Natural killer cell (primary cell): ENCODE measurements around the gene PLGRKT. TPM values are rescaled to one million over a fixed set of nuclear protein-coding genes. Genes with fewer than 3 reads are reported as not detected.
A peak's percentile ranks its signal among the peaks of the same experiment; 100 is the strongest.
"Not testable (repeated sequence)": the region's sequence is repeated elsewhere in the genome, so short reads cannot be mapped to it uniquely, and the experiment has no call there.

Source experiments
- ATAC-seq, 3 donors: fragments of 150-1000 bp in 2 of 3; fragments of 200-7000 bp in 1 of 3; cut with Tn5 transposase; 1 replicate in 1 of 3; 2 replicates in 2 of 3; pipeline ENCODE4 v1.10.0; 2021; ENCODE audit warnings: mild to moderate bottlenecking in 2 of 3, moderate library complexity in 2 of 3
- DNase-seq, 2 donors: peaks; one replicate each; pipeline versions ENCODE4 v3.0.0 to v3.0.0-alpha.2; 2013 to 2021; ENCODE audit warnings: mixed read lengths in 1 of 2
- H3K27ac ChIP-seq: one replicate; pipeline ENCODE4 v1.5.1; 2013; ENCODE audit warnings: mild to moderate bottlenecking, low read length
- H3K27me3 ChIP-seq: one replicate; pipeline ENCODE4 v1.6.1; 2013; ENCODE audit warnings: low read length; ENCODE audit not compliant: control insufficient read depth, insufficient read depth
- H3K36me3 ChIP-seq: one replicate; pipeline ENCODE4 v1.6.1; 2013; ENCODE audit warnings: low read length; ENCODE audit not compliant: control insufficient read depth, insufficient read depth
- H3K4me1 ChIP-seq: one replicate; pipeline ENCODE4 v1.6.1; 2013; ENCODE audit warnings: low read length; ENCODE audit not compliant: control insufficient read depth, insufficient read depth
- H3K4me3 ChIP-seq: one replicate; pipeline ENCODE4 v1.5.1; 2013; ENCODE audit warnings: low read length
- H3K9me3 ChIP-seq: one replicate; pipeline ENCODE4 v1.6.1; 2013; ENCODE audit warnings: low read length; ENCODE audit not compliant: control insufficient read depth, insufficient read depth
- H3K27ac Mint-ChIP-seq, 2 donors: one replicate each; pipeline ENCODE4 v1.8.0; 2022; ENCODE audit warnings: mild to moderate bottlenecking in 2 of 2, mixed read lengths in 2 of 2, moderate library complexity in 1 of 2
- H3K27me3 Mint-ChIP-seq, 2 donors: one replicate each; pipeline ENCODE4 v1.8.0; 2022; ENCODE audit warnings: low read depth in 2 of 2, mixed read lengths in 2 of 2
- H3K36me3 Mint-ChIP-seq: one replicate; pipeline ENCODE4 v1.8.0; 2022; ENCODE audit warnings: mixed read lengths
- H3K4me1 Mint-ChIP-seq, 2 donors: one replicate each; pipeline ENCODE4 v1.8.0; 2022; ENCODE audit warnings: mixed read lengths in 2 of 2
- H3K4me3 Mint-ChIP-seq: one replicate; pipeline ENCODE4 v1.8.0; 2022; ENCODE audit warnings: mild to moderate bottlenecking, moderate library complexity, mixed read lengths
- H3K9me3 Mint-ChIP-seq, 2 donors: one replicate each; pipeline ENCODE4 v1.8.0; 2022; ENCODE audit warnings: mixed read lengths in 2 of 2
- WGBS: methylation state at CpG from one replicate; pipeline ENCODE4 v1.1.7; 2013; ENCODE audit warnings: missing lambda C conversion rate; ENCODE audit not compliant: insufficient coverage; 5-methylcytosine and 5-hydroxymethylcytosine counted together
- intact Hi-C: fragments of 100-400 bp; cut with micrococcal nuclease; formaldehyde crosslinking; loops from one replicate; pipeline ENCODE4 v1.14.2; 2022
- total RNA-seq, 4 donors: library from RNA; stranded (reverse); fragments of 120-200 nt in 1 of 4; gene quantifications; one replicate each; pipeline versions ENCODE4 v1.2.3 to v1.2.4, GENCODE V29; 2013 to 2022
- TF ChIP-seq, protein P1 (sequence below): fragments of 200-600 bp; IDR thresholded peaks from one replicate; pipeline ENCODE4 v1.8.0; 2022; ENCODE audit warnings: antibody characterized with exemption

The PLGRKT gene
- total RNA-seq, 3 donors from 2014 or later (not counting 1 experiment from before 2014, with no cell fraction given), result 14.7 to 17.8 (median 17.3) TPM

DNA sequence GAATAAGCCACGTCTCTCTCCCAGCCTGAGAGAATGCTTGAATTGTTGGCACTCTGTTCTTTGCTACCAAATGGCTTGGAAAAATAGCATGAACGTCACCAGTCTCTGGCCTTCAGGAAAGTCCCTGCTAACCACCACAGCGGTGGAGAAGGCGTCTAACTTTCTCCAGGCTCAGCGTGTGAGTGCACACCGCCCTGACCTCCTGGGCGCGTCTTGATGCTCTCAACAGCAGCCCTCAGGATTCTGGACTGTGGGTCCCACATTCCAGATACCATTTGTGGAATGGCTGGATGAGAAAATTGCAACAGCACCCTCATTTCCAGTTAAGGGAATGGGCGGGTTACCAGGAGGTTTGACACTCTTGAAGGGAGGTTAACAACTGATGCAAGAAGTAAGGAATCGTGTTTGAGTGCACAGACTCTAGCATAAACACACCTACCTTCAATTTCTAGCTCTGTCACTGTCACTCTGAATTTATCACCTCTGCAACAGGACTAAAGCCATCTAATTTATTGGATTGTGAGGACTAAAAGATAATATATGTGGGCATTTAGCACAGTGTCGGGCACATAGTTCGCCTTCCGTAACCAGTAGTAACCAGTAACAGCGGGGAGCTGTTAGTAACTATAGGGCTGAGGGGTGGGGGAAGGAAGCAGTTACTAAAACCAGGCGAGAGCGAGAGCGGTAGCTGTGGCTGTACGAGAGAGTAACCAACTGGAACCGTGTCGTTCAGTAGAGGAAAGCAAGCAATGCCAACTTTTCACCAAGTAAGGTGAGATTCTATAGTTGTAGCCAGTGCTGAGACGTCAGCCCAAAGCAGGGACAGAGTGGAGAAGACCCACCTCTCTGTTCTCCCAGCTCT, 807 bp upstream of the PLGRKT start:
- peak; percentile 35 to 44 (median 37) for ATAC-seq
- H3K27ac Mint-ChIP-seq, result peak overlapping the region; percentile 96 to 97
- intact Hi-C loops, result loop anchor here (5.0 kb wide), 1 partner anchor 451 kb away; the partner anchor contains the start of gene JAK2
- DNase-seq, result peak; percentile 30 to 86
- H3K4me3 Mint-ChIP-seq, result peak overlapping the region; percentile 92
- no peaks in the 10 kb centered on the region for H3K36me3 Mint-ChIP-seq
- WGBS, result 50% methylated on average over 20 of the region's 21 CpGs
- H3K9me3 ChIP-seq, result no peaks in the 10 kb centered on the region
- TF ChIP-seq, protein P1, sequence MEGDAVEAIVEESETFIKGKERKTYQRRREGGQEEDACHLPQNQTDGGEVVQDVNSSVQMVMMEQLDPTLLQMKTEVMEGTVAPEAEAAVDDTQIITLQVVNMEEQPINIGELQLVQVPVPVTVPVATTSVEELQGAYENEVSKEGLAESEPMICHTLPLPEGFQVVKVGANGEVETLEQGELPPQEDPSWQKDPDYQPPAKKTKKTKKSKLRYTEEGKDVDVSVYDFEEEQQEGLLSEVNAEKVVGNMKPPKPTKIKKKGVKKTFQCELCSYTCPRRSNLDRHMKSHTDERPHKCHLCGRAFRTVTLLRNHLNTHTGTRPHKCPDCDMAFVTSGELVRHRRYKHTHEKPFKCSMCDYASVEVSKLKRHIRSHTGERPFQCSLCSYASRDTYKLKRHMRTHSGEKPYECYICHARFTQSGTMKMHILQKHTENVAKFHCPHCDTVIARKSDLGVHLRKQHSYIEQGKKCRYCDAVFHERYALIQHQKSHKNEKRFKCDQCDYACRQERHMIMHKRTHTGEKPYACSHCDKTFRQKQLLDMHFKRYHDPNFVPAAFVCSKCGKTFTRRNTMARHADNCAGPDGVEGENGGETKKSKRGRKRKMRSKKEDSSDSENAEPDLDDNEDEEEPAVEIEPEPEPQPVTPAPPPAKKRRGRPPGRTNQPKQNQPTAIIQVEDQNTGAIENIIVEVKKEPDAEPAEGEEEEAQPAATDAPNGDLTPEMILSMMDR, result no peak
- peak overlapping the region; percentile 91 for H3K27ac ChIP-seq
- H3K4me1 ChIP-seq, result peaks cover 18% of the 10 kb centered on the region
- no peaks in the 10 kb centered on the region for H3K9me3 Mint-ChIP-seq
- H3K4me1 Mint-ChIP-seq, result peaks cover 24 to 27% of the 10 kb centered on the region in 2 donors
- no peaks in the 10 kb centered on the region for H3K27me3 ChIP-seq
- H3K36me3 ChIP-seq, result peaks cover 9% of the 10 kb centered on the region
- no peaks in the 10 kb centered on the region for H3K27me3 Mint-ChIP-seq
- peak overlapping the region; percentile 66 for H3K4me3 ChIP-seq

DNA sequence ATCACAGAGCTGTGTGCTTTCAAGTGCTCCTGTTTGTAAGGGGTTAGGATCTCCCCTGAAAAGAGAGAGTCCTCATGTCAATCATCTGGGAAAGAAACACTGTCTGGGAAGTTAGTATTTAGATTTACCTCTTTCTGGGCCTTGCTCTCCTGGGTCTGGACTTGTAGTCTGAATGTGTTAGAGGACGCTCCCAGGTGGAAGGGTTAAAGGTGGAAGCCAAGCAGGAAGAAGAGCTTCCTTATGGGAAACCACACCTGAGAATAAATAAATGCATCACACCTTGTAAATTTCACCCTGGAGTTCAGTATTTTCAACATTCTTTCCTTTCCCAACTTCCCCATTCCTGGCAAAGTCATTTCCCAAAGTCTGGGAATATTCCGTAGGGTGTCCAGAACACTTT, 1.3 kb downstream of the PLGRKT start:
- Mint-ChIP-seq H3K36me3 (no peaks in the 10 kb centered on the region), H3K4me1 (peaks cover 24 to 27% of the 10 kb centered on the region in 2 donors), H3K27me3 (no peaks in the 10 kb centered on the region), H3K9me3 (no peaks in the 10 kb centered on the region), H3K4me3 (peak overlapping the region; percentile 92), H3K27ac (peak overlapping the region; percentile 96 to 97)
- TF ChIP-seq, protein P1, result no peak
- H3K9me3 ChIP-seq, result no peaks in the 10 kb centered on the region
- ATAC-seq (no peak), DNase-seq (no peak)
- no peak overlapping the region for H3K27ac ChIP-seq
- 100% methylated on average over 2 of the region's 2 CpGs for WGBS
- H3K4me3 ChIP-seq, result no peak overlapping the region
- H3K27me3 ChIP-seq, result no peaks in the 10 kb centered on the region
- H3K36me3 ChIP-seq, result peaks cover 17% of the 10 kb centered on the region
- intact Hi-C loops, result loop anchor here (2.0 to 5.0 kb wide), 2 partner anchors 192 to 449 kb away; partner anchors contain the start of genes JAK2 and RIC1
- H3K4me1 ChIP-seq, result peaks cover 18% of the 10 kb centered on the region

DNA sequence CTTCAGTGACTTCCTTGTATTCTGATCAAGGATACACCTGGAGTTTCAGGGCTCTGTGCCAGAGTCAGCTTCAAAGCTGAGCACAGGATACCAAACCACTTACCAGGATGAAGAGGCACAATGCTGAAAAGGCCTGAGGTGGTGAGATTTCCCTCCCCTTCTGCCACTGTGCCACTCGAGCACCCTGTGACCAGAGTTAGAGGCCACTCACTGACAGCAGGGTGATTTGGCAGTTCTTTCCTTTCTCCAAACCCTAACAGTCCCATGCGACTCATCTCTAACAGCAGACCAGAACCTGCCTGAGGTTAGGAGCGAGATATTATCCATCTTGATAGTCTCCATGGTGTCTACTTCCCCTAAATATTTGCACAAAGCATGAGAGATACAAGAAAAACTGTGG, 1.8 kb downstream of the PLGRKT start:
- Histone ChIP-seq H3K4me3 (no peak overlapping the region), H3K27ac (no peak overlapping the region), H3K27me3 (no peaks in the 10 kb centered on the region), H3K36me3 (peaks cover 17% of the 10 kb centered on the region), H3K9me3 (no peaks in the 10 kb centered on the region), H3K4me1 (peaks cover 18% of the 10 kb centered on the region)
- H3K4me1 Mint-ChIP-seq, result peaks cover 24 to 27% of the 10 kb centered on the region in 2 donors
- peak in 1 of 3 donors; percentile 48 for ATAC-seq
- intact Hi-C loops, result loop anchor here (2.0 to 5.0 kb wide), 2 partner anchors 193 to 449 kb away; partner anchors contain the start of genes JAK2 and RIC1
- no peak for DNase-seq
- no peaks in the 10 kb centered on the region for H3K27me3 Mint-ChIP-seq
- H3K4me3 Mint-ChIP-seq, result no peak overlapping the region
- TF ChIP-seq, protein P1, result no peak
- peak overlapping the region; percentile 96 to 97 for H3K27ac Mint-ChIP-seq
- no peaks in the 10 kb centered on the region for H3K9me3 Mint-ChIP-seq
- 79% methylated on average over 3 of the region's 3 CpGs for WGBS
- H3K36me3 Mint-ChIP-seq, result no peaks in the 10 kb centered on the region

DNA sequence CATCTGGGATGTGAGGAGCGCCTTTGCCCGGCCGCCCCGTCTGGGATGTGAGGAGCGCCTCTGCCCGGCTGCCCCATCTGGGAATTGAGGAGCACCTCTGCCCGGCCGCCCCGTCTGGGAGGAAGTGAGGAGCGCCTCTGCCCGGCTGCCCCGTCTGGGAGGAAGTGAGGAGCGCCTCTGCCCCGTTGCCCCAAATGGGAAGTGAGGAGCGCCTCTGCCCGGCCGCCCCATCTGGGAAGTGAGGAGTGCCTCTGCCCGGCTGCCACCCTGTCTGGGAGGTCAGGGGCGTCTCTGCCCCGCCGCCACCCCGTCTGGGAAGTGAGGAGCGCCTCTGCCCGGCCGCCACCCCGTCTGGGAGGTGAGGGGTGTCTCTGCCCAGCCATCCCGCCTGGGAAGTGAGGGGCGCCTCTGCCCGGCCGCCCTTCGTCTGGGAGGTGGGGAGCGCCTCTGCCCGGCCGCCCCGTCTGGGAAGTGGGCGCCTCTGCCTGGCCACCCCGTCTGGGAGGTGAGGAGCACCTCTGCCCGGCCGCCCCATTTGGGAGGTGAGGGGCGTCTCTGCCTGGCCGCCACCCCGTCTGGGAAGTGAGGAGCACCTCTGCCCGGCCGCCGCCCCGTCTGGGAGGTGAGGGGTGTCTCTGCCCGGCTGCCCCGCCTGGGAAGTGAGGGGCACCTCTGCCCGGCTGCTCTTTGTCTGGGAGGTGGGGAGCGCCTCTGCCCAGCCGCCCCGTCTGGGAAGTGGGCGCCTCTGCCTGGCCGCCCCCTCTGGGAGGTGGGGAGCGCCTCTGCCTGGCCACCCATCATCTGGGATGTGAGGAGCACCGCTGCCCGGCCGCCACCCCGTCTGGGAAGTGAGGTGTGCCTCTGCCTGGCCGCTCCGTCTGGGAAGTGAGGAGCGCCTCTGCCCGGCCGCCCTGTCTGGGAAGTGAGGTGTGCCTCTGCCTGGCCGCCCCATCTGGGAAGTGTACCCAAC, 3.6 kb downstream of the PLGRKT start:
- H3K4me3 ChIP-seq, DNase-seq, H3K9me3 Mint-ChIP-seq, H3K27me3 Mint-ChIP-seq, intact Hi-C loops, H3K27ac ChIP-seq, H3K36me3 Mint-ChIP-seq, H3K27me3 ChIP-seq, ATAC-seq, H3K4me3 Mint-ChIP-seq, H3K9me3 ChIP-seq, H3K27ac Mint-ChIP-seq: not testable (repeated sequence)
- H3K4me1 Mint-ChIP-seq, result peaks cover 24 to 27% of the 10 kb centered on the region in 2 donors
- Histone ChIP-seq H3K36me3 (peaks cover 22% of the 10 kb centered on the region), H3K4me1 (peaks cover 18% of the 10 kb centered on the region)
- WGBS, result 98% methylated on average over 65 of the region's 65 CpGs

DNA sequence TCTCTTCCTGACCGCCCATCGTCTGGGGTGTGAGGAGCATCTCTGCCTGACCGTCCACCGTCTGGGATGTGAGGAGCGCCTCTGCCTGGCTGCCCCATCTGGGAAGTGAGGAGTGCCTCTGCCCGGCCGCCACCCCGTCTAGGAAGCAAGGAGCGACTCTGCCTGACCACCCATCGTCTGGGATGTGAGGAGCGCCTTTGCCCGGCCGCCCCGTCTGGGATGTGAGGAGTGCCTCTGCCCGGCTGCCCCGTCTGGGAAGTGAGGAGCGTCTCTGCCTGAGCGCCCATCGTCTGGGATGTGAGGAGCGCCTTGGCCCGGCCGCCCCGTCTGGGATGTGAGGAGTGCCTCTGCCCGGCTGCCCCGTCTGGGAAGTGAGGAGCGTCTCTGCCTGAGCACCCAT, 4.4 kb downstream of the PLGRKT start:
- H3K36me3 Mint-ChIP-seq, ATAC-seq: not testable (repeated sequence)

More for the DNA sequence above, 4.4 kb downstream of the PLGRKT start:
- H3K9me3 Mint-ChIP-seq, H3K4me3 ChIP-seq, H3K4me3 Mint-ChIP-seq, H3K27ac ChIP-seq, H3K9me3 ChIP-seq, intact Hi-C loops, DNase-seq, H3K27me3 ChIP-seq, H3K27me3 Mint-ChIP-seq, H3K27ac Mint-ChIP-seq: not testable (repeated sequence)
- H3K4me1 Mint-ChIP-seq, result peaks cover 23 to 24% of the 10 kb centered on the region in 2 donors
- Histone ChIP-seq H3K36me3 (peaks cover 22% of the 10 kb centered on the region), H3K4me1 (peaks cover 10% of the 10 kb centered on the region)
- 95% methylated on average over 26 of the region's 26 CpGs for WGBS
